HG03108 (cell line): Measurements from ENCODE around the gene SETD2.
"Not testable (repeated sequence)": the region's sequence is repeated elsewhere in the genome, so short reads cannot be mapped to it uniquely, and the experiment has no call there.

ENCODE experiments used
- ATAC-seq: cut with Tn5 transposase; IDR thresholded peaks from one replicate; pipeline ENCODE4 v1.9.1; 2021; ENCODE audit warnings: moderate library complexity; ENCODE audit not compliant: unreplicated experiment

The SETD2 gene

DNA sequence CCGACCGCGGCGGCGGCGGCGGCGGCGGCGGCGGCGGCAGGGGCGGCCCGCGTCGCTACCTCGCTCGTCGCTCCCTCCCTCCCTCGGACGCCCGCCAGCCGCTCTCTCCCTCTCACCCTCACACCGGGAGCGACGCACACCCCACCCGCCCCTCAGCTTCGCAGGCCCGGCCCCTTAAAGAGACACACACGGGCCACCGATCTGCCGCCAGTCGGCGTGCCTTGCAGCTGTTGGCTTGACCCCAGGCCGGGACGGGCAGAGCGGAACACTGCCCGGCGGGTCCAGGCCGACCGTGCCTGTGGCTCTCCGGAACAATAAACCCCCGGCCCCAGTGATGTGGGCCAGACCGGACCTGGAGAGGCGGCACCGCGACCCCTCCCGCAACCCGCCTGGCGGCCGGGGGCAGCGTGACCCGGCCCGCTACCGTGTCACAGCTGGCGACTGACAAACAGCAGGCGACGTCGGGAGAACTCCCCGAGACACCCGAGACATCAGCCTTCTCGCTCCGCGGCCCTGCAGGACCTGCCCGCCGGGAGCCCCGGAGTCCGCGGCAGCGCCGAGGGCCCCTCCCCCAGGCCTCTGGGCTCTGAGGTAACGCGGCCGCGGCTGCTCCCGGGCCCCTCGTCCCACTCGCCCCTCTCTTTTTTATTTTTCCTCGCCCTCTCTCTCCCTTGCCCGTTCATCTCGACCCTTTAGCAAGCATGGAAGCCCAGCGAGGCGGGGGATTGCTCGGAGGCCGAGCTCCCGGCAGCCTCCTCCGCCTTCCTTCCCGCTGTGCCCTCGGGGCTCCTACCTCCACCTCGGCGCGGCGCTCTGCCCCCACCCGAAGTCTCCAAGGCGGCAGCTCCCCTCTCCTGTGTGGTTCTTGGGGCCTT lies at the start of gene SETD2:
TSS of gene SETD2 (minus strand) at position 107 of the 875 bp plus-strand sequence. CDS start 189 bp downstream, outside the sequence.
- peak; percentile 65 for ATAC-seq

DNA sequence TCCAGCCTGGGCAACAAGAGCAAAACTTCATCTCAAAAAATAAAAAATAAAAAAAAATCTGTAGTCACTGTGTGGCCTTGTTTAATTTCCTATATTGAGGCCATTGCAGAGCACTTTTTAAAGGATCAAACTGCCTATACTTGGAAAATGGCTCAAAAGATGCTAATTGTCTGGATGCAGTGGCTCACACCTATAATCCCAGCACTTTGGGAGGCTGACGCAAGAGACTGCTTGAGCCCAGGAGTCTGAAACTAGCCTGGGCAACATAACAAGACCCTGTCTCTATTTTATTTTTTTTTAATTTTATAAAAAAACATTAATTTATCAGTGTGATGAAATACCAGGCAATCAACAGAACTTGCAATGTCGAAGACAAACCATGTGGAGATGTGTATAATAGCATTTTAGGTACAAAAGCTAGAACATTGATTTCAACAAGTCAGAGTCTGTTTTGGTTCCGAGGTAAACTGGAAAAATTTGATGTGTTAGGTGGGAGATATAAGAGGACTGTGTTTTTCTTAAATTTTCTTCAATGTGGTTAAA lies 47.0 kb upstream of the SETD2 start:
- ATAC-seq: no peak

DNA sequence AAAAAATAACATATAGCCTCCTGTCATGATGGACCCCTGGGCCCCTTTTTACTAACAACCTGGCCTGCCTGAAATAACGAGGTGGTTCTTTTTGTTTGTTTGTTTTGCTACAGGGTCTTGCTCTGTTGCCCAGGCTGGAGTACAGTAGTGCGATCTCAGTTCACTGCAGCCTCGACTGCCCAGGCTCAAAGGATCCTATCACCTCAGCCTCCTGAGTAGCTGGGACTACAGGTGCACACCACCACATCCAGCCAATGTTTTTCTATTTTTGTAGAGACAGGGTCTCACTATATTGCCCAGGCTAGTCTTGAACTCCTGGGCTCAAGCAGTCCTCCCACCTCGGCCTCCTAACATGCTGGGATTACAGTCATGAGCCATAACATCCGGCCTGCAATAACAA lies 42.1 kb upstream of the SETD2 start:
- ATAC-seq: not testable (repeated sequence)

- no peak for ATAC-seq
These were observed 41.0 kb upstream of the SETD2 start for GRCh38 chr3:47204875-47205274.

GRCh38 chr3:47202542-47202941 lies 38.6 kb upstream of the SETD2 start:
- no peak for ATAC-seq

DNA sequence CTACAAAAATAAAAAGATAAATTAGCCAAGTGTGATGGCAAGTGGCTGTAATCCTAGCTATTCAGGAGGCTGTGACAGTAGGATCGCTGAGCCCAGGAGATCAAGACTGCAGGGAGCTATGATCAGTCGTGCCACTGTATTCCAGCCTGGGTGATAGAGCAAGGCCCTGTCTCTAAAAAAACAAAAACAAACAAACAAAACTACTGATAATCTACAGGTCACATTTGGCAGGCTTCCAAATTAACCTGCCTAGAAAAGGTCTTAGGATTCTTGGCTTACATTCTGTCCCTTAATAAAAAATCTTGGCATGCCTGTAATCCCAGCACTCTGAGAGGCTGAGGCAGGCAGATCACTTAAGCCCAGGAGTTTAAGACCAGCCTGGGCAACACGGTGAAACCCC lies 33.4 kb upstream of the SETD2 start:
- no peak for ATAC-seq

- ATAC-seq: no peak
These were observed 31.1 kb upstream of the SETD2 start for GRCh38 chr3:47194994-47195393.

DNA sequence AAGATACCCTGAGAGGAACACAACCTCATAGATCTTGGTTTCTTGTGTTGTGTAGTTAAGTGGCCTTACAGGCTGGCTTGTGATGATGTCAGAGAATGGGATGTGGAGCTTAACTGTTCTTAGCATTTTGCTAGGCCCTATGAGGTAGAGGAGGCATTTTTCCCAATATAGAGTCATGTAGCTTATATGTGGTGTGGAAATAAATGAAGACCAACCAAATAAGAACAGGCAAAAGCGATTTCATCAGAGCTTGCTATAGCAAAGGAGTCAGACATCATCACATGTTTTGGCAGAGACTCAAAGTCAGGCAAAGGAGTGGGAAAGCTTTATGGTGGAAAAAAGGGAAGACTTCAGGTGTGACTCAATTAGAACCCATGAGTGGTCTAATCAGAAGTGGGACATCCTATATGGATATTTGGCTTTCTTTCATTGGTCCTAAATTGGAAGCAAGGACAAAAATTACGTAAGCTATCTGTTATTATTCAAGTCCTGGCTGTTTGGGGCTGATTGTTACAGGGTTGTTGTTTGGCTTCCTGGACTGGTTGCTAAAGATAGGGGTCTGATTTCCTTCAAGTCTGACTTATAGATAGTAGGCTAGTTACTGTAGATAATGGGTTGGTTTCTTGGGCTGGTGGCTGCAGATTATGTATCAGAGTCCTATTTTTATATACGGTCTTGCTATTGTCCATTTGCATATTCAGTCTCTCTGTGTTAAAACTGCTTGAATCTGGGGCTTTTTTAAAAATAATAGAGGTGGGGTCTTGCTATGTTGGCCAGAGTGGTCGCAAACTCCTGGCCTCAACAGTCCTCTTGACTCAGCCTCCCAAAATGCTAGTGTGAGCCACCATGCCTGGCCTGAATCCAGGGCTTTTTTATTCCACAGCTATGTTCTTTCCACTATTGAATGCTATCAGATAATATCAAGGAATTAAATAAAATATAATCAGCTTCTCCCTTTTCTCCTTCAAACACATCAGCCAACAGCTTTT lies 30.3 kb upstream of the SETD2 start:
- no peak for ATAC-seq

- ATAC-seq: no peak
These were observed 22.4 kb upstream of the SETD2 start for GRCh38 chr3:47186285-47186684.

DNA sequence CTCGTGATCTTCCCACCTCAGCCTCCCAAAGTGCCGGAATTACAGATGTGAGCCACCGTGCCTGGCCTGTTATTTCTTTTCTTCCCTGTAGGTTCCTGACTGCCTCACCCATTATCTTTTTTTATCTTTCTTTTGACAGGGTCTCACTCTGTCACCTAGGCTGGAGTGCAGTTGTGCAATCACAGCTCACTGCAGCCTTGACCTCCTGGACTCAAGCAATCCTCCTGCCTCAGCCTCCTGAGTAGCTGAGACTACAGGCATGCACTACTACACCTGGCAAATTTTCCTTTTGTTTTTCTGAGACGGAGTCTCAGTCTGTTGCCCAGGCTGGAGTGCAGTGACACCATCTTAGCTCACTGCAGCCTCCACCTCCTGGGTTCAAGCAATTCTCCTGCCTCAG lies 17.8 kb upstream of the SETD2 start:
- not testable (repeated sequence) for ATAC-seq

- not testable (repeated sequence) for ATAC-seq
These were observed 16.1 kb upstream of the SETD2 start for GRCh38 chr3:47180011-47180410.

- ATAC-seq: no peak
These were observed 12.7 kb upstream of the SETD2 start for GRCh38 chr3:47176582-47176981.

GRCh38 chr3:47163169-47164006 lies 525 bp downstream of the SETD2 start:
- peak; percentile 18 for ATAC-seq

DNA sequence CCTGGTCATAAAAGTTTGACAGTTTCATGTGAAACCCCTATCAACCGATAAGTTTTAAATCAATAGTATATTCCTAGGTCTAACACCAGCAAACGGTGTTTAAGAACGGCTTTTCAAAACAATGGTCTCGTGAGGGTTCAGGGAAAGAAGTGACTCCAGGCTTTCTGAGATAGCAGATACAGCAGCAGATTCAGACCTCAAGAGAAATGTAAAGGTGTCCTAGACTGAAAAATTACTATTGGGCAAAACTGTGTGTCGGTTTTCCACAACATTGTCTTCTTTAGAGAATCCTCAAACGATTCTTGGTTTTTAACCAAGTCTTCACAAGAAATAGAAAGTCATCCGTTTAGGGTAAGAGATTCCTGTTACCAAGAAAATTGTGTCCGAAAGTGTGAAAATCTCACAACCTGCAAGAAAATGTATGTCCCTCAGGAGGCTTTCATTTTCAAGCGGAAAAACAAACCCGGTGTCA lies 1.2 kb downstream of the SETD2 start:
- ATAC-seq: peak; percentile 7

DNA sequence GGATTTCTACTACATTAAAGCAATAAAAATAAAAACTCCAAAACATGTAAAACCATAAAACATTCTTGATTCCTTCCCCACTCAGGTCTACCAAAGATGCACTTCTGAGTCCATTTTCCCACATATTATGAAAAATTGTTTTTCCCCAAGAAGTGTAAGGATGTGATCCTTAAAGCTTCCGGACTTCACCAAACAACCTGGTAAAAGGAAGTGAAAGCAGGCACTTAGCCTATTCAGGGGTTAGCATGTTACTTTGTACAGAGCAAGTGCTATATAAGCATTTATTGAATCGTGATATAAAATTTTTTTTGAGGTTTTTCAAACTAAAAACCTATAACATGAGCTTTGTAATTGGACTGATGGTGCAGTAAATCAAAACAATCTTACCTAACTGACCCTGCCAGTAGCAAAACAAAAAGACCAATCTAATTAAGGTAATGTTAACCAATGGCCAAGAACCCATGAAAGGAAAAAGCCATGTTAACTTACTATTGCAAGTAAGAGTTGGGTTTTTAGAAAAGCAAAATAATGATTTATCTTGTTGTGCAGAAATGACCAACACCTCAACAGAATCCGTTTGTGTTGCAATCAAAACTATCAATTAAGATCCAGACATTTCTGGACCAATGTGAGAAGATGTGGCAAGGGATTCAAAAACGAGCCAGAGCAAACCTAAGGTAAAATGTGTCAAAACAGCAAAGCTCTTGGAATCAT lies 1.8 kb downstream of the SETD2 start:
- no peak for ATAC-seq

DNA sequence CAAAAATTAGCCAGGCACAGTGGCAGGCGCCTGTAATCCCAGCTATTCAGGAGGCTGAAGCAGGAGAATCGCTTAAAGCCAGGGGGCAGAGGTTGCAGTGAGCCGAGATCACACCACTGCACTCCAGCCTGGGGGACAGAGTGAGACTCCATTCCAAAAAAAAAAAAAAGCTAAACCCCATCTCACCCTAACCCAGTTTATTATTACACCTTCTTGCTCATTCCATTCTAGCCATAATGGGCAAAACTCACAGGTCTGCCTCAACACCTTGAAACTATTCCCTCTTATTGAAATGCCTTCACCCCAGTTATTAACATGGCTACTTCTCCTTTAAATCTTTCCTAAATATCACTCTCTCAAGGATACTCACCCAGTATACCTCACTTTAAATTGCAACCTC lies 4.1 kb downstream of the SETD2 start:
- ATAC-seq: no peak

DNA sequence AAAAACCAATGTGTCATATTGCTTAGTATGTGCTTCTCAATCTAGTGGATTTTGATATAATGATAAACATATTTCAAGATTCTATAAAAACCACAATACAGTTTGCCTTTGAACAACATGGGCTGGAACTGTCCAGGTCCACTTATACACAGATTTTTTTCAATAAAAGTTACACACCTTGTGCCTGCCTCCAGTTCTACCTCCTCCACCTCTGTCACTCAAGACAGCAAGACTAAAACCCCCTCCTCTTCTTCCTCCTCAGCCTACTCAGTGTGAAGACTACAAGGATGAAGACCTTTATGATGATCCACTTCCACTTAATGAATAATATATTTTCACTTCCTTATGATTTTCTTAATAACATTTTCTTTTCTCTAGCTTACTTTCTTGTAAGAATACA lies 5.7 kb downstream of the SETD2 start:
- no peak for ATAC-seq

DNA sequence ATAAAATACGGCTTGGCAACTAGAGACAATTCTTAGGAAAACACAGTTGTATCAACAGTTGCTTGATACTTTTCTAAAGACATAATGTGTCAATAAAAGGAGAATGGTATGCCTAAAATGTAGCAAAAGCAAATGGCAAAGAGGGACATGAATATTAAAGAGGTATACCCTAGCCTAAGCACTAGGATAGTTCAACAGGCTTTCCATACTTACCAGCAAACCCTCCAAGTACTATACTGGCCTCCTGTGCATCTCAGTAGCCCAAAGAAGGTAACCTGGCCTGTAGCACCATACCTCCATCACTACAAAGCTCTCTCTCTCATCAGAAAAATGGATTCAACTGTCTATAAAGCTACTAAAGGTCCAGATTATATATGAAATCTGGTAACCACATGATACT lies 7.5 kb downstream of the SETD2 start:
- no peak for ATAC-seq

DNA sequence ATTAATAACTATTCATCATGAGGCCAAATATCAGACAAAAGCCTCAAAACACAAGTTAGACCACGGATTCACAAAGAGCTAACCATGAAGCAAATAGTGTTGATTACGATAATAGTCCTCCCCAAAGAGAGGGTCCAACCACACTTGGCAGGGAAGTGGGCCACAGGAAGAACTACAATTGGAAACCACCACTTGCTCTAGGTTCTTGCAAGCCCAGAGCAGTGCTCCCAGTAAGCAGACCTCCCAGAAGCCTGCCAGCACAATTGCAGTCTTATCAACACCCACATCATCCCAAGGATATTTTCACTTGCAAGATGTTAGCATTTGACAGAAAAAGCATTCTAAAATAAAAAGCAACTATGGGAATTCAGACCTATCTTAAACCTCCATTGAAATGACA lies 11.3 kb downstream of the SETD2 start:
- no peak for ATAC-seq

GRCh38 chr3:47151836-47152235 lies 12.1 kb downstream of the SETD2 start:
- no peak for ATAC-seq
